CD1c-positive myeloid dendritic cell (primary cell): ENCODE data around the gene NPAS2.

Experiments used
- DNase-seq: peaks from one replicate; pipeline ENCODE4 v3.0.0-alpha.2; 2016; ENCODE audit errors: extremely low spot score

NPAS2 gene

GRCh38 chr2:100884145-100884621 is 64.2 kb downstream of the NPAS2 start:
- DNase-seq: no peak

- no peak for DNase-seq
Observed at GRCh38 chr2:100886085-100886484, 66.1 kb downstream of the NPAS2 start.

GRCh38 chr2:100887039-100887578 is 67.2 kb downstream of the NPAS2 start:
- no peak for DNase-seq

DNA sequence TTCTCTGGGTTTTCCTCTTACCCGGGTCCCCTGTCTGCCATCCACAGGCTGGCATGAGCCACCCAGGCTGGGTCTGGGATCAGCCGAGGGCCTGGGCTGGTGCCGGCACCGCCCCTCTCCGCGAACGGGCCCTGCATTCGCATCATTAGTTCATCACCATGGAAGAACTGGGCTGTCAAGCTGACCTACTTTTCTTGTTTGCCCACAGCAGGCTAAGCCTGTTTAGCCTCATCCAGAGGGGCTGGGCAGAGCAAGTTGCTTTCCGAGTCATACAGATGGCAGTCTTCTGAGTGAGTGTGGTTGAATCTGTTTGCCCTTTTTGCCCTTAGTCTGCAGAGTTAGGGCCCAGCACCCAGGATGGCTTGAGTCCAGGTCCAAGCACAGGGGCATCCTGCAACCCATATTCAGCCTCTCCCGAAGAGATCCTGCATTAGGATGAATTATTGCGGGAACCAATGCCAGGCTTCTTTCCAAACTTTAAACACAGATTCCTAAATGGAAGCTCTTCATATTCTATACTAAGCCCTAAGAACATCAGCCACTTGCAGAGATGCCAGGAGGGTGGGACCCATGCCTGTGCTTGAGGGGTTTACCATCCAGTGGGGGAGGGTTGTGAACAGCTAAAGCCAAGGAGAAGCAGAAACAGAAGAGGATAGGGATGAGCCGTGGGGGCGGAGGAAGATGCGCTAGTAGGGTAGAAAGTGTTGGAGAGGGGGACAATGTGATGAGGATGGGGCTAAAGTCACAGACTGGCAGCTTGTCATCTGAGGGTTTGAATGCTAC is 68.0 kb downstream of the NPAS2 start:
- DNase-seq: no peak

GRCh38 chr2:100888601-100889000 is 68.7 kb downstream of the NPAS2 start:
- DNase-seq: peak; percentile 25

DNA sequence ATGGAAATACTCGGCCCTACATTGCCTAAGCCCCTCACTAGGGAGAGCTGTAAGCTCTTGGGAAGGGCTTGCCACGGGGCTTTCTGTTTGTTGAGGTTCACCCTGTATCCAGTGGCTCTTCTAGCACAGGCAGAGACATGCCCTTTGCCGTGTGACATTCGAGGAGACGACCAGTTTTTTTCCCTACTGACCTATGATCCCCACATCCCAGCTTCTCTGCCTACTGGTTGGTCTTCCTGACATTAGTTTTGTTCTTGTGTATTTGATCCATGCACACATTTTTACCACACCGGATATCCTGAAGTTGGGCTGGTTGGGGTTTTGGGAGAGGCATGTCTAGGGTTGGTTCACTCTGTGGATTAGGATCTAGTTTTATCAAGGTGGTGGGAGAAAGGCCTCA is 69.3 kb downstream of the NPAS2 start:
- no peak for DNase-seq

- DNase-seq: peak; percentile 47
Observed at GRCh38 chr2:100891906-100892642, 72.1 kb downstream of the NPAS2 start.

GRCh38 chr2:100893392-100894104 is 73.6 kb downstream of the NPAS2 start:
- DNase-seq: no peak

DNA sequence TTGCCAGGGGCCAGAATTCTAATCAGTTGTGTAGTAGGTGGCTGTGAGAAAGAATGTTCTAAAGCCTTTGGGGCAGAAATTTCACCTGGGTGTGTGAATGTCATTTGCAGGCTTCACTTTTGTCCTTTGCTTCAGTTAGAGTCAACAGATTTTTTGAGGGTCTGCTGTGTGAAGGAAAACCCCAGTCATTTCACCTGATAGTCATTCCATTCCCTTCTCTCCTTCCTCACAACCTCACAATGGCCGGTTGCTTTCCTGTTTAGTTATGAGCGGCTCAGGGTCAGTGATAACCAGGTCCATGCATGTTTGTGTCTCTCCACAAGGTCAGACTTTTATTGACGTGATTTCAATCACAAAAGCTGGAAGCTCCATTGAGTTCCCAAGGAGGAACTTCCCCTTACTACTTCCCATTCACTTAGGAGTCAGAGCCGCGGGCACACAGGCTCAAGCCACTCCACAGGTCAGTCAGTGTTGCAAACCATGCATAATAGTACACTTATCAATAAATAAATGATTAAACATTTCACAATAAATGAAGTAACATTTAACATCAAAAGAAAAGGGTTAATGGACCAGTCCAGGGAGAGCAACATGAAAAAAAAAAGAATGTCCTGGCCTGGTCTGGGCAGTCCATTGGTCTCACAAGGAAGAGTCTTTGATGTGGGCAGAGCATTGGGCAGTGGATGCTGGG is 74.3 kb downstream of the NPAS2 start:
- DNase-seq: peak; percentile 45

GRCh38 chr2:100894796-100895156 is 74.8 kb downstream of the NPAS2 start:
- DNase-seq: no peak

DNA sequence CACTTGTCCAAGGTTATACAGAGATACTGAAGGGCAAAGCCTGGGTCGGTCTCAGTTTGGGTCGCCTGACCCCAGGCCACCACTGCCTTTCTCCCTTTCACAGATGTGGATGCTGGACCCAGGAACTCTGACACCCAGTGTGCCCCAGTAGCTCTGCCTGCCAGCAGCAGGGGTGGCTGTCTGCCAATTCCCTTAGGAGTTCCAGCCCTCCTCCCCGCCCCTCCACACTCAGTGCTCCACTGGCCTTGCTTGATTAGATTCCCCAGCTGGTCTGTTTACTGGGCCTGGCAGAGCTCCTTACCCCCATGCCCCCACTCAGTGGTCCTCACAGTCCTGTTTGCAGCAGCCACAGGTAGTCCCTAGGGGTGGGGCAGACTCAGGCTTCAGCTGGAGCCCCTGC is 75.5 kb downstream of the NPAS2 start:
- DNase-seq: no peak

DNA sequence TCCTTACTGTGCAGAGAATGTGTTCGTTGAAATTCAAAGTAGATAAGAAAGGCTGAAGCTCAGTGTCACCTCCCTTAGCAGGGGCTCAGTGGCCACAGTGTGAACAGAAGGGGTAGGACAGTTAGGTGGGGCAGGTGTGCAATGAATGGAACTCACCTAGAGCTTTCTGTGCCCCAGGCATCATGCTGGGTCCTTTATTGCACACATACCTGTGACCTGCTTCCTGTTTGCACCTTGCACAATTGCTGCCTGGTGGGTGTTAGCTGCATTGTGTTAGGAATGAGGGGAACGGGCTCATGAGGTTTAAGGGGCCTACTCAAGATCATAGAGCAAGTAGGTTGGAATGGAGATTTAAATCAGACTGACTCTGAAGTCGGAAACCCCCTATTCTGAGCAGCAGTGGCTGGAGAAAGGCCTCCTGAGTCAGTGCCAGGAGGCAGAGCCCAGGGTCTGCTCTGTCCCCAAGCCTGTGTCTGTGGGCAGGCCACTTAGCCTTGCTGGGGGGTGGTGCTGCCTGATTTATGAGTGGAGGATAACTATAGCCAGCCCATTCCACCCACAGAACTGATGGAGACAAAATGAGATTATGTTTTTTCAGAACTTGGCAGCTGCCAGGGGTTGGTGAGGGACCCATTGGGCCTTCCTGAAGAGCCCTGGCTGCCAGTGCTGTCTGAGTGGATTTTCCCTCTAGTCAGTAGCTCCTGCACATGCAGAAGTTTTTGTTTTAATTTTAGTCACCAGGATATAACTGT is 76.2 kb downstream of the NPAS2 start:
- DNase-seq: no peak

GRCh38 chr2:100898035-100898665 is 78.2 kb downstream of the NPAS2 start:
- DNase-seq: no peak

DNA sequence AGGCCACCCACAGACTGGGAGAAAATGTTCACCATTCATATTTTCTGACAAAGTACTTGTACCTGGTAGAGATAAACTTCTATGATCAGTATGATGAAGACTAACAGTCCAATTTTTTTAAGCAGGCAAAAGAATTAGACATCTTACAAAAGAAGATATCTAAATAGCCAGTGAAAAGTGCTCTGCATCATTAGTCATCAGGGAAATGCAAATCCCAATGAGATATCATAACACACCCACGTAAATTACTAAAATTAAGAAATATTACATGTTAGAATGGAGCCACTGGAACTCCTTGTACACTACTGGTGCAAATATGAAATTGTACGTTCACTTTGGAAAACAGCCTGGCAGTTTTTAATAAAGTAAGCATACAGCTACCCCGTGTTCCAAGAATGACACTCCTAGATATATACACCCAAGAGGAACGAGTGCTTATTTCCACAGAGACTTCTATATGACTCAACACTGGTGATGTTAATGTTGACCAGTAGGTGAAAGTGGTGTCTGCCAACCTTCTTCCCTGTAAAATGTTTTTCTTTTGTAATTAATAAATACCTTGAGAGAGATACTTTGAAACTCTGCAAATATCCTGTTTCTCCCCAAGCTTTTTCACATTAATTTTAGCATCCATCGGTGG is 80.3 kb downstream of the NPAS2 start:
- no peak for DNase-seq

DNA sequence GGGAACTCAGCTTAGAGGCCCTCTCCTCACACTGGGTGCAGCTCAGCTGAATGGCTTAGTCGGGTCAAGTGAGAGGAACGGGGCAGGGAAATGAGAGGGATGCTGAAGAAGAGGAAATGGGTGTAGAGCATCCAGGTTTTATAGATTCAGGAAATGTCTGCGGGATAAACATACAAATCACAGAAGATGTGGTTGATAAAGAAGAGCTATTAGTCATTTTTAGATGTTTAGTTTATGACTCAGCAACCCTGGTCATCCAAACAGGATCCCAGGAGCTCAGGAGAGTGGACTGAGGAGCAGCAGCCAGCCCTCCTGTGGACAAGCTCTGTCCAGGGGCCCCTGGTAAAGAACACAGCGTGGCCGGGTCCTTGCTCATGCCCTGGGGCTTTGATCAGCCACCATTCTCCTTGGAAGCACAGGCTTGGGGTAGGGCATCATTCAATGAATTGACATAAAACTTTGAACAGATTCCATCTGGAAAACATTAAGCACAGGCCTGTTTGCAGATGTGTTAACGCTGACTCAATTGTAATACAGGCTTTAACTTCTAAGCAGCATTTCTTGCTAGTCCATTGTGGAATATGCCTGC is 83.0 kb downstream of the NPAS2 start:
- no peak for DNase-seq

DNA sequence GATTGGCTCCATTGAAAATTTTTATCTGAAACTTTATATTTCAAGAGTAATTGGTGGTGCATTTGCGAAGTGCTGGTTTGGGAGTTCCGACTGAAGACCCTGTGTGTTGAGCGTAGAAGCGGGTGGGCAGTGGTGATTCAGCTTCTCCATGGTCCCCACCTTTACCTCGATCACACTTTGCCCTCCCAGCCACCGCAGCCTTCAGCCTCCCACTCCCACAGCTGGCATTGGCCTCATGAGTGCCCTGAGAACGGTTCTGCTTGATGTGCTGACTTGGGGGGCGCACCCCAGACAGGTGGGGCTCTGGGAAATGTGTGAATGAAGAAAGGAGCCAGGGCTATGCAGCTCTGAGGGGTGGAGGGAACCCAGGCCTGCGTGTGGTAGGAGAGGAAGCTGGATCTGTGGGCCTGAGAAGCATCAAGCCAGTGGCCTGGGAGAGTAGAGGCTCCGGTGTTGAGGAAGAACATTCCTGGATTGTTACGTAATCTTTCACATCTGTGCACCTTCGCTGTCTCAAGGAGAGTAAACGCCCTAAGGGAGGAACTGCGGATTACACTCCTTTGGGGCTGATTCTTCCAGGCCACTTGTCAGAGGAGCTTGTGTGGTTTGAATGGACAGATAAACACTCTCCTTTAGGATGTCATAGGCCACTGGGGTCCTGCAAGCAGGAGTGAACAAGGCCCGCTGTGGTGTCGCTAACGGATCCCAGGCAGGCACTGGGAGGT is 83.8 kb downstream of the NPAS2 start:
- DNase-seq: no peak

- no peak for DNase-seq
Observed at GRCh38 chr2:100905132-100905805, 85.3 kb downstream of the NPAS2 start.

GRCh38 chr2:100906131-100906530 is 86.2 kb downstream of the NPAS2 start:
- no peak for DNase-seq
